Activated gamma-delta T cell (primary cell): ENCODE data around the gene FGF3.

Experiments used
- DNase-seq: peaks from one replicate; lab custom pipeline; 2025; lab: John Stamatoyannopoulos, UW

The FGF3 gene

GRCh38 chr11:69803604-69804218 is 15.5 kb downstream of the FGF3 start:
- no peak for DNase-seq

DNA sequence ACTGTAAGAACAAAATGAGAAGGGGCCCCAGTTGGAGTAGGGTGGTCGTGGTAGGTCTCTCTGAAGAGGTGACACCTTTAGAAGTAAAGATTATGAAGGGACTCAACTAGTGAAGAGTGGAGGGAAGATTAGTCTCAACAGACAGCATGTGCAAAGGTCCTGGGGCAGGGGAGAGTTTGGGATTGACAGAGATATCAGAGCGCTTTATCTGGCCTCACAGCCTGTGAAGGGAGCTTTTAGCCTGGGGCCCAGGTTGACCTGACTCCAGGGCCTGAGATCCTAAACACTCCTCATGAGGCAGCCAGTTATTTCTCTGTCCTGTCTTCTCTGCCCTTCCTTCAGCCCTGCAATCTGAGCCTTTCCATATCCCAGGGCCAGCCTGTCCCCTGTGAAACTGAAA is 16.2 kb downstream of the FGF3 start:
- DNase-seq = no peak

GRCh38 chr11:69802590-69802989 is 16.6 kb downstream of the FGF3 start:
- DNase-seq = no peak

GRCh38 chr11:69801513-69802335 is 17.5 kb downstream of the FGF3 start:
- no peak for DNase-seq

- DNase-seq = no peak
These were observed 18.9 kb downstream of the FGF3 start for GRCh38 chr11:69800278-69800677.

DNA sequence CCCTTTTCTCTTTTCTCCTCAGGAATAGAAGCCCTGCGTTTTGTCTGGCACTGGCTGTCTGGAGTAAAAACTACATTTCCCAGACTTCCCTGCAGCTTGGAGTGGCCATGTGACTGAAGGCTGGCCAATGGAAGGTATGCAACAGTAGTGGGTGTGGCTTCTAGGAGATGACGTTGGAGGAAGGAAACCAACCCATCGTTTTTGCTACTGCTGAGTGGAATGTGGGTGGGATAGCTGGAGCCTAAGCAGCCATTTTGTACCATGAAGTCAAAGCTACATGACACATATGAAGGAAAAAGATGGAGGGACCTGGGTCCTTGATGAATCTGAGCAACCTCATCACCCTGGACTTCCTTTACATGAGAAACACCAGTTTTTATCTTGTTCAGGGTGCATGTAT is 19.6 kb downstream of the FGF3 start:
- no peak for DNase-seq

GRCh38 chr11:69799097-69799496 is 20.1 kb downstream of the FGF3 start:
- no peak for DNase-seq

GRCh38 chr11:69797737-69798528 is 21.3 kb downstream of the FGF3 start:
- DNase-seq = no peak

- no peak for DNase-seq
These were observed 22.1 kb downstream of the FGF3 start for GRCh38 chr11:69797156-69797555.

GRCh38 chr11:69796063-69796462 is 23.2 kb downstream of the FGF3 start:
- no peak for DNase-seq

- DNase-seq = no peak
These were observed 27.7 kb downstream of the FGF3 start for GRCh38 chr11:69791276-69792180.

GRCh38 chr11:69788956-69789355 is 30.3 kb downstream of the FGF3 start:
- DNase-seq = no peak

DNA sequence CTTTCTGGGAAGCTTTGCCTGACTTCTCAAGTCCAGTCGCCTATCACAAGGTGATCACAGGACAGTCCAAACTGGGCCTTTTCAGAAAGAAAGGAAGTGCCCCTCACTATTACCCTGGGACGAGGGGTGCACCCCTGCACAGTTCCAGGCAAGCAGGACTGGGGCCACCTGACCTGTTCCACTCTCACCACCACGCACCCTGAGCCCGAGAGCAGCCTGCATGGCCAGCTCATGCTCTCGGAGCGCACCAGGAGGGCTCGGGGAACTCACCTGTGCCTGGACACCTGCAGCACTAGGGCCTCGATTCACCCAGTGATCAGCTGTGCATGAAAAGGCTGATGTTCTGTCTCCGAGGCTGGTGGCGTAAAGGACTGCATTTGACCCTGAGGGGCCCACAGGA is 31.3 kb downstream of the FGF3 start:
- no peak for DNase-seq

GRCh38 chr11:69787457-69787856 is 31.8 kb downstream of the FGF3 start:
- no peak for DNase-seq

- no peak for DNase-seq
These were observed 38.0 kb downstream of the FGF3 start for GRCh38 chr11:69781241-69781640.

- no peak for DNase-seq
These were observed 40.8 kb downstream of the FGF3 start for GRCh38 chr11:69778373-69778772.

GRCh38 chr11:69775163-69775755 is 44.0 kb downstream of the FGF3 start, which contains the start of gene FGF4:
TSS of gene FGF4 (minus strand) at chr11:69775341. CDS start at chr11:69775084, 257 bp downstream.
- no peak for DNase-seq

DNA sequence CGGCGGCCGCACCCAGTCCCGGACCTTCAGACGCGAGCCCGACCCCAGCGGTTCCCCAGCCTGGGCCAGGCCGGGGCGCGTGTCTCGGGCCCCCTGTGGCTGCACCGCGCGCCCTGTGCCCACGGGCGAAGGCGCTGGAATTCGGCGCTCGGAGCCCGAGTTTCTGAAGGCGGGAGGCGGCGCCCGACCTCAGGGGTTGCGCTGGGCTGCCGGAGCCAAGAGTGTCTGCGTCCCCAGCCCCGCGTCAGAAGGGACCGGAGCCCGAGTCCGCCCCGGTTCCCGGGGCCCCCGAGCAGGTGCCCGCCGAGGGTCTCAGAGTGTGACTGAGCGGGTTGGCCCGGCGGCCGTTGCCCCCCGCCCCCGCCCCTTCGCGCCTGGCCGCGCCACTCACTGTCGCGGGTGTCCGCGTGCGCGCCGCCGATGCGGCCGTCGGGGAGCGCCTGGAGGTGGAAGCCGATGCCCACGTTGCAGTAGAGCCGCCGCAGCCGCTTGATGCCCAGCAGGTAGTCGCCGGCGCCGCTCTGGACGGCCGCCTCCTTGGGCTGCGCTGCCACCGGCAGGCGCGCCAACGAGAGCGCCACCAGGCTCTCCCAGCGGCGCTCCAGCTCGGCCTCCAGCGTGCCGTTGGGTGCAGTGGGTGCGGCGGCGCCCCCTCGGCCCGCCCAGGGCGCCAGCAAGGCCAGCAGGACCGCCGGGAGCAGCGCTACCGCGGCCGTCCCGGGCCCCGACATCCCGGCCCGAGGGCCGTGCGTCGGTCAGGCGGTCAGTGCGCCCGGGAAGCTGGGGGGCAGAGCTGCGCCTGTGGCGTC is 44.7 kb downstream of the FGF3 start:
- DNase-seq = no peak

GRCh38 chr11:69773626-69774353 is 45.4 kb downstream of the FGF3 start:
- no peak for DNase-seq

DNA sequence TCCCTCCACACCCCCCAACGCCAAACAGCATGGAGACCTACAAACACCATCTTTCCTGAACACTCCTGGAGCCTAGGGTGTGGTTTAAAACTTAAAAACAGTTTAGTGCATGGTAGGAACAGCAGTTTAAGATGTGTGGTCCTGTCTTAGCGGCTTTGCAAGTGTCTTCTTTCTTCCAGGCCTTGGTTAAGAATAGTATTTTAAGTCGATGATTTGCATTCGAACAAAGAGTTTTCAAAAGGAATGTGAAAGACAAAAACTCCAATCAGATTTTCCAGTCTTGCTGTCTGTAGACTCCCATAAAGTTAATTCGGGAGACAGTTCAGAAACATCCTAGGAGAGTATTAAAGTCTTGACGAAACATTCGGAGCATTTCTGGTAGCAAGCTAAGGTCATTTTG is 47.8 kb downstream of the FGF3 start:
- no peak for DNase-seq
